NB4 (cell line): ENCODE results near the gene GPR39.

Experiments
- MAX ChIP-seq: IDR thresholded peaks from 2 replicates; pipeline ENCODE4 v1.6.1; 2011; ENCODE audit warnings: low read depth, low read length
- POLR2A ChIP-seq: IDR thresholded peaks from 2 replicates; pipeline ENCODE4 v1.6.1; 2011; ENCODE audit warnings: mild to moderate bottlenecking; ENCODE audit not compliant: insufficient read length; ENCODE audit errors: extremely low read depth
- TF ChIP-seq, protein P1 (sequence below): IDR thresholded peaks from one replicate; pipeline ENCODE4 v1.5.1; 2012; ENCODE audit warnings: low read depth, low read length

- TF ChIP-seq, protein P1, sequence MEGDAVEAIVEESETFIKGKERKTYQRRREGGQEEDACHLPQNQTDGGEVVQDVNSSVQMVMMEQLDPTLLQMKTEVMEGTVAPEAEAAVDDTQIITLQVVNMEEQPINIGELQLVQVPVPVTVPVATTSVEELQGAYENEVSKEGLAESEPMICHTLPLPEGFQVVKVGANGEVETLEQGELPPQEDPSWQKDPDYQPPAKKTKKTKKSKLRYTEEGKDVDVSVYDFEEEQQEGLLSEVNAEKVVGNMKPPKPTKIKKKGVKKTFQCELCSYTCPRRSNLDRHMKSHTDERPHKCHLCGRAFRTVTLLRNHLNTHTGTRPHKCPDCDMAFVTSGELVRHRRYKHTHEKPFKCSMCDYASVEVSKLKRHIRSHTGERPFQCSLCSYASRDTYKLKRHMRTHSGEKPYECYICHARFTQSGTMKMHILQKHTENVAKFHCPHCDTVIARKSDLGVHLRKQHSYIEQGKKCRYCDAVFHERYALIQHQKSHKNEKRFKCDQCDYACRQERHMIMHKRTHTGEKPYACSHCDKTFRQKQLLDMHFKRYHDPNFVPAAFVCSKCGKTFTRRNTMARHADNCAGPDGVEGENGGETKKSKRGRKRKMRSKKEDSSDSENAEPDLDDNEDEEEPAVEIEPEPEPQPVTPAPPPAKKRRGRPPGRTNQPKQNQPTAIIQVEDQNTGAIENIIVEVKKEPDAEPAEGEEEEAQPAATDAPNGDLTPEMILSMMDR = no peak
- TF ChIP-seq MAX (no peak), POLR2A (no peak)
Observed at GRCh38 chr2:132470746-132471145, 54.1 kb downstream of the GPR39 start.
